SK-N-SH treated with all-trans-retinoic acid at 6 μM for 48 hours (cell line): ENCODE results near the gene DHDH.

Experiments used
- ATAC-seq: fragments of 200-7000 bp; cut with Tn5 transposase; 3 replicates; pipeline ENCODE4 v1.9.1; 2020; ENCODE audit warnings: mild to moderate bottlenecking, moderate library complexity
- ARNTL ChIP-seq: fragments of 450-650 bp; formaldehyde crosslinking; IDR thresholded peaks from 2 replicates; pipeline ENCODE4 v1.5.0; 2020; ENCODE audit warnings: low read depth, mild to moderate bottlenecking, moderate library complexity, borderline replicate concordance
- CREB5 ChIP-seq: fragments of 250-450 bp; sonication (Bioruptor Pico); IDR thresholded peaks from 2 replicates; pipeline ENCODE4 v1.5.1; 2020; ENCODE audit warnings: low read depth, mild to moderate bottlenecking, moderate library complexity
- CSRNP3 ChIP-seq: fragments of 250-450 bp; sonication (Bioruptor Pico); IDR thresholded peaks from 2 replicates; pipeline ENCODE4 v1.5.1; 2021; ENCODE audit warnings: mild to moderate bottlenecking, moderate library complexity
- ESRRG ChIP-seq: fragments of 250-450 bp; sonication (Bioruptor Pico); IDR thresholded peaks from 2 replicates; pipeline ENCODE4 v1.6.1; 2021; ENCODE audit warnings: mild to moderate bottlenecking
- OSR1 ChIP-seq: fragments of 250-450 bp; sonication (Bioruptor Pico); IDR thresholded peaks from 2 replicates; pipeline ENCODE4 v1.8.0; 2022; ENCODE audit warnings: moderate library complexity, mild to moderate bottlenecking, inconsistent platforms
- POU6F1 ChIP-seq: fragments of 250-450 bp; sonication (Bioruptor Pico); IDR thresholded peaks from 2 replicates; pipeline ENCODE4 v1.8.0; 2021; ENCODE audit warnings: low read depth, mild to moderate bottlenecking, moderate library complexity, borderline replicate concordance
- PPARA ChIP-seq: fragments of 250-450 bp; sonication (Bioruptor Pico); IDR thresholded peaks from 2 replicates; pipeline ENCODE4 v1.5.0; 2020; ENCODE audit warnings: mild to moderate bottlenecking, borderline replicate concordance
- RARB ChIP-seq: fragments of 250-450 bp; sonication (Bioruptor Pico); IDR thresholded peaks from 2 replicates; pipeline ENCODE4 v1.8.0; 2021; ENCODE audit warnings: mild to moderate bottlenecking, moderate library complexity
- SNAI2 ChIP-seq: fragments of 250-450 bp; sonication (Bioruptor Pico); IDR thresholded peaks from 2 replicates; pipeline ENCODE4 v1.5.0; 2020; ENCODE audit warnings: mild to moderate bottlenecking, moderate library complexity
- TCF4 ChIP-seq: fragments of 250-450 bp; sonication (Bioruptor Pico); IDR thresholded peaks from 2 replicates; pipeline ENCODE4 v1.8.0; 2021; ENCODE audit warnings: mild to moderate bottlenecking, moderate library complexity, borderline replicate concordance
- TSHZ2 ChIP-seq: fragments of 250-450 bp; sonication (Bioruptor Pico); IDR thresholded peaks from 2 replicates; pipeline ENCODE4 v1.5.0; 2020; ENCODE audit warnings: mild to moderate bottlenecking, moderate library complexity
- ZC3H10 ChIP-seq: fragments of 250-450 bp; sonication (Bioruptor Pico); IDR thresholded peaks from 2 replicates; pipeline ENCODE4 v1.5.1; 2021; ENCODE audit warnings: mild to moderate bottlenecking, moderate library complexity
- ZFP3 ChIP-seq: fragments of 250-450 bp; sonication (Bioruptor Pico); IDR thresholded peaks from 2 replicates; pipeline ENCODE4 v1.5.0; 2020; ENCODE audit warnings: mild to moderate bottlenecking, moderate library complexity
- ZFP30 ChIP-seq: fragments of 450-650 bp; formaldehyde crosslinking; IDR thresholded peaks from 2 replicates; pipeline ENCODE4 v1.5.0; 2022; ENCODE audit warnings: mild to moderate bottlenecking, moderate library complexity
- ZNF565 ChIP-seq: fragments of 450-650 bp; formaldehyde crosslinking; conservative IDR thresholded peaks from 2 replicates; pipeline ENCODE4 v1.5.0; 2020; ENCODE audit warnings: low read depth, mild to moderate bottlenecking, moderate library complexity
- ZNF8 ChIP-seq: fragments of 450-650 bp; formaldehyde crosslinking; IDR thresholded peaks from 2 replicates; pipeline ENCODE4 v1.5.0; 2020; ENCODE audit warnings: mild to moderate bottlenecking, moderate library complexity

Gene DHDH

GRCh38 chr19:48961051-48961649 lies 27.7 kb downstream of the DHDH start:
- ATAC-seq: no peak

GRCh38 chr19:48961673-48962028 lies 28.2 kb downstream of the DHDH start:
- ATAC-seq: no peak
- TF ChIP-seq OSR1 (CRISPR knock-in tag): no peak

More at GRCh38 chr19:48961051-48961649, 27.7 kb downstream of the DHDH start:
- TF ChIP-seq TCF4 (CRISPR knock-in tag): no peak
- no peak for TF ChIP-seq ZNF8
- no peak for TF ChIP-seq ZNF565 (CRISPR knock-in tag)
- TF ChIP-seq ZFP3 (CRISPR knock-in tag): no peak
- no peak for TF ChIP-seq ARNTL (CRISPR knock-in tag)
- TF ChIP-seq ESRRG (CRISPR knock-in tag): no peak
- TF ChIP-seq ZC3H10 (CRISPR knock-in tag): no peak
- no peak for TF ChIP-seq ZFP30 (CRISPR knock-in tag)
- TF ChIP-seq PPARA (CRISPR knock-in tag): no peak

- ATAC-seq: peak; percentile 1; the same call in 1 of the 3 replicates
These were observed 28.7 kb downstream of the DHDH start for GRCh38 chr19:48962029-48962848.

GRCh38 chr19:48962849-48963165 lies 29.3 kb downstream of the DHDH start:
- no peak for ATAC-seq
- TF ChIP-seq CREB5: no peak
- no peak for TF ChIP-seq ZNF8
- no peak for TF ChIP-seq ZFP30 (CRISPR knock-in tag)
- no peak for TF ChIP-seq POU6F1
- TF ChIP-seq RARB (CRISPR knock-in tag): no peak
- TF ChIP-seq SNAI2 (CRISPR knock-in tag): no peak
- TF ChIP-seq TSHZ2: no peak
- TF ChIP-seq, all 23 proteins: peak for 0

More at GRCh38 chr19:48962029-48962848, 28.7 kb downstream of the DHDH start:
- TF ChIP-seq RARB (CRISPR knock-in tag): peak; percentile 40; the same call in 1 of the 2 replicates
- TF ChIP-seq ZNF8: no peak
- 0 out of 2 replicates have a peak, but pooled peaks have one; percentile 50 for TF ChIP-seq CREB5
- TF ChIP-seq ZC3H10 (CRISPR knock-in tag): peak; percentile 67; the same call in 1 of the 2 replicates

GRCh38 chr19:48963371-48964204 lies 30.1 kb downstream of the DHDH start:
- ATAC-seq: peak; percentile 1; the same call in 1 of the 3 replicates
- TF ChIP-seq SNAI2 (CRISPR knock-in tag) (0 out of 2 replicates have a peak, but pooled peaks have one; percentile 19), RARB (CRISPR knock-in tag) (no peak), CSRNP3 (no peak)
